Measurements from ENCODE around the gene DPF1. TPM values are rescaled to one million over a fixed set of nuclear protein-coding genes. Genes with fewer than 3 reads are reported as not detected.

The DPF1 gene
- total RNA-seq, 1 experiment from 2014 or later = 2.5 TPM

DNA sequence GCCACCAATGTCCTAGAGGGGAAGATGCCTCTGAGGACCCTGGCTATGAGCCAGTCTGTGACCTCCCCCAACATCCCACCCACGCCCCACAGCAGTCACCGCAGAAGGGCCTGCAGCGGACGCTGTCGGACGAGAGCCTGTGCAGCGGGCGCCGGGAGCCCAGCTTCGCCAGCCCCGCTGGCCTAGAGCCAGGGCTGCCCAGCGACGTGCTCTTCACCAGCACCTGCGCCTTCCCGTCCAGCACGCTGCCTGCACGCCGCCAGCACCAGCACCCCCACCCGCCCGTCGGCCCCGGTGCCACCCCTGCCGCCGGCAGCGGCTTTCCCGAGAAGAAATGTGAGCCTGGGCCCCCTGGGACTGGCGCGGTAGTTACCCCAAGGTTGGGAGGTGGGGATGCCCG lies 30.6 kb downstream of the DPF1 start:
- no peak for DNase-seq (ENCODE audit: low read depth, low spot score)
- in situ Hi-C loops (cut with HindIII; ENCODE audit: low pct_unique_long_range_greater_than_20kb, low sequenced_read_pairs) = no loop called here

DNA sequence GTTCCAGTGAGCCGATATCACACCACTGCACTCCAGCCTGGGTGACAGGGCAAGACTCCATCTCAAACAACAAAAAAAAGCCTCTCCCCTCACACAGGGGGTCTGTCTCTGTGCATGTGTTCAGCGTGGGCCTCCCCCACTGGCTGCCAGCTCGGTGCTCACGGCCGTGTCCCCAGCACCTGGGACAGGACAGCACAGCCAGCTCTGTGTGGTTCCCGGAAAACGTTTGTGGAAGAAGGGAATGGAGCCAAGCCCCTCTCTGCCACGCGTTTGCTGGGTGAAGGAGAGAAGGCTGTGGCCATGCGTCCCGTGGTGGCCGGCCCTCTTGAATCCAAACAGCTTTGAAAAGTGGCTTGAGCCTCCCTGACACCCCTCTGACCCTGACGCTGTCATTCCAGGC lies 32.3 kb downstream of the DPF1 start:
- in situ Hi-C loops (cut with HindIII; ENCODE audit: low pct_unique_long_range_greater_than_20kb, low sequenced_read_pairs) = no loop called here
- no peak for DNase-seq (ENCODE audit: low read depth, low spot score)

DNA sequence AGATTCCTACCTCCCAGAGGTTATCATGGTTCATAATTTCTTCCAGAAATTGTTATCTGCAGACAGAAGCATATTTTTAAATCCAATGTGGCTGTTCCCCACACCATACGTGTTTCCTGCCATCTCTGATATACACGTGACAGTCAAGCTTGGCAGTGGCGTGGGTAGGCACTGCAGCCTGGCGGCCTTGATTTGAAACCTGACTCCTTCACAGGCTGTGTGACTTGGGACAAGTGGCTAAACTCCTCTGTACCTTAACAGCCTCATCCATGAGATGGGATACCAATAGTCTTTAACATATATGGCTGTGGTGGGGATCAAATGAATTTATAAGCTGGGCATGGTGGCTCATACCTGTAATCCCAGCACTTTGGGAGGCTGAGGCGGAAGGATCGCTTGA lies 33.2 kb downstream of the DPF1 start:
- DNase-seq (ENCODE audit: low read depth, low spot score) = peak; percentile 14
- in situ Hi-C loops (cut with HindIII; ENCODE audit: low pct_unique_long_range_greater_than_20kb, low sequenced_read_pairs) = no loop called here

DNA sequence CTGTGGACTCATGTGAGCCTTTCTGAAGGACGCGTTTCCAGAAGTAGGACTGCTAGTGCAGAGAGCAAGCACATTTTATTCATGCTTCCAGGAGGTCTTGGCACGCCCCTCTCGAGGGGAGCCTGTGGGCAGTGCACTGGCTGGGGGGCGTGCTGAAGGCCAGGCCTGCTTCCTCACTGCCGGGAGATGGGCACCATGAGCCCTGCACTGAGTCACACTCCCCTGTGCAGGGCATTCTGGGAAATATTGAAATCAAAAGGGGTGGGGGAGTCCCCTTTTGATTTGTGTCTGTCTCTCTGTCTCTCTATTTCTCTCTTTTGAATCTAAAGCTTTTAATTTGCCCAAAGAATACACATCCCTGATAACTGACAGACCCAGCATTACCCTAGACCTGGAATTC lies 34.0 kb downstream of the DPF1 start:
- in situ Hi-C loops (cut with HindIII; ENCODE audit: low pct_unique_long_range_greater_than_20kb, low sequenced_read_pairs) = no loop called here
- DNase-seq (ENCODE audit: low read depth, low spot score) = no peak

DNA sequence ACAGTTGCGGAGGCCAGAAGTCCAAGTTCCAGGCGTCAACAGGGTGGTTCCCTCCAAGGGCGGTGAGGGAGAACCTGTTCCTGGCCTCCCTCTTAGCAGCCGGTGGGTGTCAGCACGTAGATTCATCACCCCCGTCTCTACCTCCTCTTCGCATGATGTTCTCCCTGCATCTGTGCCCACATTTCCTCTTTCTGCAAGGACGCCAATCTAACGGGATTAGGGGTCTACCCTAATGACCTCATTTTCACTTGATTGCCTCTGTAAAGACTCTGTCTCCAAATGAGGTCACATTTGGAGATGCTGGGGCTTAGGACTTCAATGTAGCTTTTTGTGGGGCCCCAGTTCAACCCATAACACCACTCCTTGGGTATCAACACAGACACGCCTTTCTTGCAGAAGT lies 38.5 kb downstream of the DPF1 start:
- in situ Hi-C loops (cut with HindIII; ENCODE audit: low pct_unique_long_range_greater_than_20kb, low sequenced_read_pairs) = no loop called here
- DNase-seq (ENCODE audit: low read depth, low spot score) = no peak

DNA sequence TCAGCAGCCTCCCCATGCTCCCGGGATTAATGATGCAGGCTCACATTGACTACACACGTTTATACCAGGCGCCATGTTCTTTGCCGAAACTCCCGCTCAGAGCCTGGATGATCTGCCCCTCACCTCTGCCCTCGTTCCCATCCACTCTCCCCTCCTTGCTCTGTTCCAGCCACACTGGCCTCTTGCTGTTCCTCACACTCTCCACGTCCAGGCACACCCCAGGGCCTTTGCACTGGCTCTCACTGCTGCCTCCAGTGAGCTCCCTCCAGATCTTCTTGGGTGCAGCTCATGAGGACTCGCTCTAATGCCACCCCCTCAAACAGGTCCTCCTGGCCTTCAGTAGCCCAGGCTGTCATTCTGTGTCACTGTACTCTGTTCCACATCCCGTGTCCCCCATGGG lies 39.2 kb downstream of the DPF1 start:
- in situ Hi-C loops (cut with HindIII; ENCODE audit: low pct_unique_long_range_greater_than_20kb, low sequenced_read_pairs) = no loop called here
- DNase-seq (ENCODE audit: low read depth, low spot score) = no peak

DNA sequence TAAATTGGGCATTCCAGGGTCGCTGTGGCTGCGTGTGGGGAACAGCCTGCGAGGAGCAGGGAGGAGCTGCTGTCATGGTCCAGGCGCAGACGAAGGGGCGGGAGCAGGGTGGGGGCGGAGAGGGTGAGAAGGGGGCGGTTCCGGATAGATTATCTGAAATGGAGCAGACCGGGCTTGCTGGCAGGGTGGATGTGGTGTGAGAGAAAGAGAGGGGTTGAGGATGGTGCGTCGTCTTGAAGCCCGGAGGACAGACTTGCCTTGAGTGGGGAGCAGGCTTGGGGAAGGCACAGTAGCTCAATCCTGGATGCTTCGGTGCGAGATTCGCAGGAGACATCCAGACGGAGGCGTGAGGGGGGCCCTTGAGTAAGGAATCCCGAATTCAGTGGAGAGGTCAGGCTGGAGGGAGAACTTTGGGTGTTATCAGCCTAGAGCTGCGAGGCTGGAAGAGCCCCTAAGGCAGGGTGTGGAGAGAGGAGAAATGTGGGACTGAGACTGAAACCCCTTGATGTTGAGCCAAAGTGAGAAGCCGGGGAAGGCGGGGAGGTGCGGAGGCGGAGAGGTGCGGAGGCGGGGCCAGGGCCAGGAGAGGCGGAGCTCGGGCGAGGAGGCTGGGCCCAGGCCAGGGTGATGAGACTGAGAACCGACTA lies 40.6 kb downstream of the DPF1 start:
- in situ Hi-C loops (cut with HindIII; ENCODE audit: low pct_unique_long_range_greater_than_20kb, low sequenced_read_pairs) = no loop called here
- DNase-seq (ENCODE audit: low read depth, low spot score) = no peak

DNA sequence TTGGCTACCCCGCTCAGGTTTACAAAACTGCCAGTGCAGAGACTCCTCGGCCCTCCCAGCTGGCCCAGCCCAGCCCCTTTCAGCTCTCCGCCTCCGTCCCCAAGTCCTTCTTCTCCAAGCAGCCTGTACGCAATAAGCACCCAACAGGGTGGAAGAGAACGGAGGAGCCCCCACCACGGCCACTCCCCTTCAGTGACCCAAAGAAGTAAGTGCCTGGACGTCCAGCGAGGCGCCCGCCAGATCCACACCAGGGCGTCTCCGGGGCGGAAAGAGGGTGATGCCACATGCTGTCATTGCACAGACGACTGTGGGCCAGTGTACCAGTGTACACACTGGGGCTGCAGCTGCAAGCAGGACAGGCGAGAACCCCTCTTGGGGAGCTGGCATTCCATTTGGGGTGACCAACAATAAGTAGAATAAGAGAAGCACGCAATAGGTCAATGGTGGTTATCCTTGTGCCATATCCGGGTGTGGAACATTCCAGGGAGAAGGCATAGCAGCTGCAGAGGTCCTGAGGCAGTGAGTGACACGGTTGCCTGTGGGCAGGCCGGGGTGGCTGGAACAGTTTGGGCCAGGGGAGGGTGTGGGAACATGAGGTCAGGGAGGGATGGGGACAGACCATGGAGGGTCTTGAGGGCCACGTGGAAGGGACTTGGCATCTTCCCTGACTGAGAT lies 41.3 kb downstream of the DPF1 start:
- no peak for DNase-seq (ENCODE audit: low read depth, low spot score)
- in situ Hi-C loops (cut with HindIII; ENCODE audit: low pct_unique_long_range_greater_than_20kb, low sequenced_read_pairs) = no loop called here

DNA sequence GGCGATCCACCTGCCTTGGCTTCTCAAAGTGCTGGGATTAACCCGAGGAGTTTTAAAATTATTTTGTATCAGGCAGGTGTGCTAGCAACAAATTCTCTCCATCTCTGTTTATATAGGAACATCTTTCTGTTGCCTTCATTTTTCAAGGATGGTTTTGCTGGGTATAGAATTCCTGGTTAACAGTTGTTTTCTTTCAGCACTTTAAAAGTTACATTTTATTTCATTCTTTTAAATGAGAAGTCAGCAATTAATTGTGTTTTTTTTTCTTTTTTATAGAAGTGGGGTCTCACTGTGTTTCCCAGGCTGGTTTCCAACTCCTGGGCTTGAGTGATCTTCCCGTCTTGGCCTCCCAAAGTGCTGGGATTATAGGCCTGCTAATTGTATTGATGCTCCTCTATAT lies 44.0 kb downstream of the DPF1 start:
- DNase-seq (ENCODE audit: low read depth, low spot score) = no peak
- in situ Hi-C loops (cut with HindIII; ENCODE audit: low pct_unique_long_range_greater_than_20kb, low sequenced_read_pairs) = no loop called here

DNA sequence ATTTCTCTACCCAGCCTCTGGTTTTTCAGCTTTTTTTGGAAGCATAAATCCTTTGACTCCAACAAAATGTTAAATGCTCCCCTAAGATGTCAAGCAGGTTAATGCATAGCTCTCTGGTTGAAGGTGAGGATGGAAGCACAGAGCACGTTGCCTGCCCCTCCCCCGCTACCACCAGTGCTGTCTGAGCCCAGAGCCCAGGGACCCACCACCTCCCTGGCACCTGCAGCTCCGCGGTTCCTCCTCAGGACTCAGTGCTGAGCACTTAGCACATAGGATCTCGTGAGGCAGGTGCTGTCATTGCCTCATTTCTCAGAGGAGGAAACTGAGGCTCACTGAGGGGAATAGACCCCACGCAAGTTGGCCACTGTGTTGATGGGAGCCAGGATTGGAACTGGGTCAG lies 48.6 kb downstream of the DPF1 start:
- in situ Hi-C loops (cut with HindIII; ENCODE audit: low pct_unique_long_range_greater_than_20kb, low sequenced_read_pairs) = no loop called here
- DNase-seq (ENCODE audit: low read depth, low spot score) = no peak

DNA sequence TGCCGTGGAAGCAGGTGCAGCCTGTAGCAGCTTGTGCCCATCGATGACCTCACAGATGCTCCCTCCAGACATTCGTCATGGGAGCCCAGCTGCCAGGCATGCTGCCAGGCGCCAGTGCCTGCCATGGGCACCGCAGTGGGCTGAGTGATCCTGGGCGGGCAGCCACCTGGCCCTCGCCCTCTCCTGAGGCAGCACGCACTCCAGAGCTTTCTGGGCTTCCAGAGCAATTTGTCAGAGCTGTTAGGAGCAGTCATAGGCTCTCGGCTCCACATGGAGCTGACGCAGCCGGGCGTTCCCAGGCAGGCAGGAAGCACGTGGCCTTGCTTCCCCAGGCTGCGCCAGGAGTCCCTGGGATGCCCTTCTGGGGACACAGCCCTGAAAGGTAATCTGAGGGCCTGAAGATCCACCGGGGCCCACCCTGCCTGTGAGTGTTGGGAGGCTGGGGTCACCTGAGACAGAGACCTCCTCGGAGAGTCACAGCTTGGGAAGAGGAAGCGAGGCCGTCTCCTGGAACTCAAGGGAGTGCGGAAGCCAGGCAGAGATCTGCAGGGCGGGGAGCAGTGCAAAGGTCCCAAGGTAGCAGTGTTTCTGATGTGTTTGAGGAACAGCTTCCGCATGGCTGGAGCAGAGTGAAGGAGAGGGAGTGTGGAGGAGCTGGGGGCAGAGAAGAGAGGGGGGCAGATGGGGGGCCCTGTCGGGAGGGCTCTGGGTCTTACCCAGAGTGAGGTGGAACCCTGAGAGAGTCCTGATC lies 50.6 kb downstream of the DPF1 start:
- no peak for DNase-seq (ENCODE audit: low read depth, low spot score)
- in situ Hi-C loops (cut with HindIII; ENCODE audit: low pct_unique_long_range_greater_than_20kb, low sequenced_read_pairs) = no loop called here

DNA sequence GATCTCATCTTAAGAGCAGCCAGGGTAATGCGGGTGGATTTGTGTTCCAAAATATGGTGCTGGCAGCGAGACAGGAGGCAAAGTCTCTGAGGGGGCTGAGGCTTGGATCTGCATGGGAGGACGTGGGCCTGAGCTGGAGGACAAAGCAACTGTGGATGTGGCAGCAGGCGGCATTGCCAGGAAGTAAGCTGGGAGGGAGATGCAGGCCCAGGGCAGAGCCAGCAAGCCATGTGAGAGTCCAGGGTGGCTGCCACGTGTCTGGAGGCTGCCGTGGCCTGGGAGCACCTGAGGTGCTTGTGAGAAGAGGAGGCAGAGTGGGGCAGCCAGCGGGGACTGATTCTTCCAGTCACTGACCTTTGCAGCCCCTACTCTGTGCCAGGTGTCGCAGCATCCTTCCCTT lies 52.0 kb downstream of the DPF1 start:
- in situ Hi-C loops (cut with HindIII; ENCODE audit: low pct_unique_long_range_greater_than_20kb, low sequenced_read_pairs) = no loop called here
- no peak for DNase-seq (ENCODE audit: low read depth, low spot score)

DNA sequence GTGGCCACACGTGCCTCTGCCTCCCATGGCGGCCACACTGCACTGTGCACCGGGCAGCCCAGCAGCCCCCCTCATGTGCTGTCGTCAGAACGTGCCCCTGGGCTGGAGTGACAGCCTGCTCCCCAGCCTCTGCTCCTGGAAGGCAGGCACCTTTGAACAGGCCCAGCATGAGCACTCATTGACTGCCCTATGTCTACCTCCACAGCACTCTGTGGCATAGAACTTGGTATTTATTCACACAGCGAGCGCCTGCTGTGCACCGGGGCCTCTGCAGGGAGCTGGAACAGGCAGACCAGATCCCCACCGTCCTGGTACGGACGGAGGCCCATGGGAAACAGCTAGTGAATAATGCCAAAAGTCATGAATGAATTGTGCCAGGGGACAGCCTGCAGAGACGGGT lies 53.7 kb downstream of the DPF1 start:
- in situ Hi-C loops (cut with HindIII; ENCODE audit: low pct_unique_long_range_greater_than_20kb, low sequenced_read_pairs) = no loop called here
- DNase-seq (ENCODE audit: low read depth, low spot score) = no peak

DNA sequence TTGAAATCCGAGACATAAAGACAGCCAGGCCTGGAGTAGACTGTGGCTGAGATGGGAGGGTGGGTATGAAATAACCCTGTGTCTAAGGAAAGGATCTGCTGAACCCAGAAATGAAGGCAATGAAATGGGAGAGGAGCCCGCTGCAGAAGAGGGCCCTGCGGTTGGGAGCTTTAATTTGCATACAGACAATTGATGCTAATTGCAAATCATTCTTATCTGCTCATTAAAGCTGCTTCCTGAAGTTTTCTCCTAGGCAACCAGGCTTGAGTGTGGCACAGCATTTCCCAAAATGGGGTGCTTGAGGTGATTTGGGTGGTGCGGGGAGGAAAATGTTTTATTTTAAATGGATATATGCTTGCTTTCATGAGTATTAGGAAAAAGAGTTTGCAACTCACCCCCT lies 55.4 kb downstream of the DPF1 start:
- in situ Hi-C loops (cut with HindIII; ENCODE audit: low pct_unique_long_range_greater_than_20kb, low sequenced_read_pairs) = no loop called here
- no peak for DNase-seq (ENCODE audit: low read depth, low spot score)

DNA sequence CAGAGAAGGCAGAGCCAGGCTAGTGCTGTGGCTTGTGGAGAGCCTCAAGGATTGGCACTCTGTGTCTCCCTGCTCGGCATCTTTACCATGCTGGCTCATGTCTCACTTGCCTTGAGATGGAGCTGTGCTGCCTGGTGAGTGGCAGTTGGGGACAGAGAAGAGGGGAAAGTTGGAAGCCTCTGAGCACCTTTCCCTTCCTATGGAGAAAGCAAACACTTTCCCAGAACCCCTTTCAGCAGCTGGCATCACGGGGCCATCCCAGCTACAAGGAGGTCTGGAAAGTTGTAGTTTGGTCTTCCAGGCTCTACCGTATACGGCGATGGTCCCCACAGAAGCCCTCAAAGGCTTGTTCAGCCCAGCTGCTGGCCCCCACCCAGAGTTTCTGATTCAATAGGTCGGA lies 58.7 kb downstream of the DPF1 start:
- DNase-seq (ENCODE audit: low read depth, low spot score) = no peak
- in situ Hi-C loops (cut with HindIII; ENCODE audit: low pct_unique_long_range_greater_than_20kb, low sequenced_read_pairs) = no loop called here

DNA sequence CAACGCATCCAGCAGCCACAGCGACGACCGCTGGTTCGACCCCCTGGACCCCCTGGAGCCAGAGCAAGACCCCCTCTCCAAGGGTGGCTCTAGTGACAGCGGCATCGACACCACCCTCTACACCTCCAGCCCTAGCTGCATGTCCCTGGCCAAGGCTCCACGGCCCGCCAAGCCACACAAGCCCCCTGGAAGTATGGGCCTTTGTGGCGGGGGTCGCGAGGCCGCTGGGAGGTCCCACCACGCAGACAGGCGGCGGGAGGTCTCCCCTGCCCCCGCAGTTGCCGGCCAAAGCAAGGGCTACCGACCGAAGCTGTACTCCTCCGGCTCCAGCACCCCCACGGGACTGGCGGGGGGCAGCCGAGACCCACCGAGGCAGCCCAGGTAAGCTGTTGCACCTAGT lies 59.5 kb downstream of the DPF1 start:
- in situ Hi-C loops (cut with HindIII; ENCODE audit: low pct_unique_long_range_greater_than_20kb, low sequenced_read_pairs) = no loop called here
- DNase-seq (ENCODE audit: low read depth, low spot score) = no peak

DNA sequence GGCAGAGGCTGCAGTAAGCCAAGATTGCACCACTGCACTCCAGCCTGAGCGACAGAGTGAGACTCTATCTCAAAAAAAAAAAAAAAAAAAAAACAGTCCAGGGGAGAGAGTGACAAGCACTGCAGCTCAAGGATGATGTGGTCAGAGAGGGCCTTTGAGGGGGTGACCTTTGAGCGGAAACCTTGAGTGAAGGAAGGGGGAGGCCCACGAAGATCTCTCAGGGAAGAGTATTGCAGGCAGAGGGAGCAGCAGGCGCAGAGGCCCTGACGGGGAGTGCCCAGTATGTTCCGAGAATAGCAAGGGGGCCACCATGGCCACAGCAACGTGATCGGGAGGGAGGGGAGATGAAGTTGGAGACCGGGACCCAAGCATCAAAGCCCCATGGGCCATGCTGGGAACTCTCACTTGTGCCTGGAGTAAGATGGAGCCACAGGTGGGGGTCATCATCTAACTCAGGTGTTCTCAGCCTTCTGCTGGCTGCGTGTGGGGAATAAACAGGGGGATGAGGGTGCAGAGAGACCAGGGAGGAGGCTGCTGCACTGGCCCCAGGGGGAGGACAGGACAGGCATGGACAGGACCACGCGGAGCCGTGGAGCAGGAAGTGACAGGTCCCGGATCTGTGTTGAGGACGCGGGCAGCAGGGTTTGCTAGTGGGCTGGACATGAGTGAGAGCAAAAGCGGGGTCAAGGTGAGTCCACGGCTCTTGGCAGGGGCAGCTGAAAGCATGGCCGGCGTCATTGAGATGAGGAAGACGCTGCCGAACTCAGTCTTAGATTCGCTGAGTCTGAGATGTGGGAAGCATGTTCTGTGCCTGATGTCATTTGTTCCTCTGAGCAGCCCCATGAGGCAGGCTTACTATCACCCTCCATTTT lies 60.4 kb downstream of the DPF1 start:
- DNase-seq (ENCODE audit: low read depth, low spot score) = no peak
- in situ Hi-C loops (cut with HindIII; ENCODE audit: low pct_unique_long_range_greater_than_20kb, low sequenced_read_pairs) = no loop called here

DNA sequence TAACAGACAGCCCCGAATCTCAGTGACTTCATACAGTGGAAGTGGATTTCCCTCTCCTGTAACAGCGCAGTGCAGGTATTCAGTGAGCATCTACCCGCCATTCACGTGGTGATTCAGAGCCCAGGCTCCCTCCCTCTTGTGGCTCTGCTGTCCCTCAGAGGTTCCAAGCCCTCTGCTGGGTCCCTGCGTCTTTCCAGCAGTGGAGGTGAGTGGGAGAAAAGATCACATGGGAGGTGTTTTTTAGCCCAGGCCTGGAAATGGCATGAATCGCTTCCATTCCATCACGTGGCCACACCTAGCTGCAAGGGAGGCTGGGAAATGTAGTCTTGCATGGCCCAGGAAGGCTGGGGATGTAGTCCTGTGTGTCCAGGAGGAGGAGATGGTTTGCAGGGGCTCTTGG lies 61.4 kb downstream of the DPF1 start:
- in situ Hi-C loops (cut with HindIII; ENCODE audit: low pct_unique_long_range_greater_than_20kb, low sequenced_read_pairs) = no loop called here
- DNase-seq (ENCODE audit: low read depth, low spot score) = no peak
